Stimulated activated CD4-positive, alpha-beta T cell treated with anti-CD3 and anti-CD28 coated beads, TNF-alpha, amount 100 ng/mL, for 4 hours (primary cell): Measurements from ENCODE around the gene BAMBI.
"Not testable (repeated sequence)": the region's sequence is repeated elsewhere in the genome, so short reads cannot be mapped to it uniquely, and the experiment has no call there.

Experiments
- DNase-seq, 3 experiments: peaks; one replicate each; pipeline ENCODE4 v3.0.0-alpha.2; 2020; ENCODE audit warnings: low read depth in 3 of 3

Gene BAMBI, protein sequence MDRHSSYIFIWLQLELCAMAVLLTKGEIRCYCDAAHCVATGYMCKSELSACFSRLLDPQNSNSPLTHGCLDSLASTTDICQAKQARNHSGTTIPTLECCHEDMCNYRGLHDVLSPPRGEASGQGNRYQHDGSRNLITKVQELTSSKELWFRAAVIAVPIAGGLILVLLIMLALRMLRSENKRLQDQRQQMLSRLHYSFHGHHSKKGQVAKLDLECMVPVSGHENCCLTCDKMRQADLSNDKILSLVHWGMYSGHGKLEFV

DNA sequence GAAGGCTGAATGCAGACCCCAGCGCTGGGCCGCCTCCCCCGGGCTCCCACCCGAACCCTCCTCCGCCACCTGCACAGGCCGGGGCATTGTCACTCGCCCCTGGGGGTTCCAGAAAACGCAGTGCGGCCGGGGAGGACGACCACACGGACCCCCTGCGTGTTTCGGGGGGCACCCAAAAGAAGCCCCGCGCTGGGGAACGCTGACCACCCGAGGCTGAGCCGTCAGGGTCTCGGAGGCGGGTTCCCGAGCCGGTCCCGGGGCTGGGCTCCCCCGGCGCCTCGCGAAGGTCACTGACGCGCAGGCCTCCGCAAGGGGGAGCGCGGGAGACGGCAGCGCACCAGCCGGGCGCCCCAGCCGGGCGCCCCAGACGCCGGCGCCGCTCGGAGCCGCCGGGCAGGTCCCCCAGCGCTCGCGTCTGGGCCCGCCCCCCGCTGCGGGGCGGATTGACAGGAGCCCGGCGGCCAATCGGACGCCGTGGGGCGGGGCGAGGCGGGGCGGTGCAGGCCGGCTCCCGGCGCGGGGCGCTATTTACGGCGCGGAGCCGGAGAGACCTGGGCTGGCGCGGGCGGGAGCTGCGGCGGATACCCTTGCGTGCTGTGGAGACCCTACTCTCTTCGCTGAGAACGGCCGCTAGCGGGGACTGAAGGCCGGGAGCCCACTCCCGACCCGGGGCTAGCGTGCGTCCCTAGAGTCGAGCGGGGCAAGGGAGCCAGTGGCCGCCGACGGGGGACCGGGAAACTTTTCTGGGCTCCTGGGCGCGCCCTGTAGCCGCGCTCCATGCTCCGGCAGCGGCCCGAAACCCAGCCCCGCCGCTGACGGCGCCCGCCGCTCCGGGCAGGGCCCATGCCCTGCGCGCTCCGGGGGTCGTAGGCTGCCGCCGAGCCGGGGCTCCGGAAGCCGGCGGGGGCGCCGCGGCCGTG, at the start of gene BAMBI:
Gene BAMBI (plus strand): TSS at position 554 of the 920 bp plus-strand sequence. CDS start 377 bp downstream, outside the sequence.
- DNase-seq = peak; percentile 75 to 82 (median 82)

DNA sequence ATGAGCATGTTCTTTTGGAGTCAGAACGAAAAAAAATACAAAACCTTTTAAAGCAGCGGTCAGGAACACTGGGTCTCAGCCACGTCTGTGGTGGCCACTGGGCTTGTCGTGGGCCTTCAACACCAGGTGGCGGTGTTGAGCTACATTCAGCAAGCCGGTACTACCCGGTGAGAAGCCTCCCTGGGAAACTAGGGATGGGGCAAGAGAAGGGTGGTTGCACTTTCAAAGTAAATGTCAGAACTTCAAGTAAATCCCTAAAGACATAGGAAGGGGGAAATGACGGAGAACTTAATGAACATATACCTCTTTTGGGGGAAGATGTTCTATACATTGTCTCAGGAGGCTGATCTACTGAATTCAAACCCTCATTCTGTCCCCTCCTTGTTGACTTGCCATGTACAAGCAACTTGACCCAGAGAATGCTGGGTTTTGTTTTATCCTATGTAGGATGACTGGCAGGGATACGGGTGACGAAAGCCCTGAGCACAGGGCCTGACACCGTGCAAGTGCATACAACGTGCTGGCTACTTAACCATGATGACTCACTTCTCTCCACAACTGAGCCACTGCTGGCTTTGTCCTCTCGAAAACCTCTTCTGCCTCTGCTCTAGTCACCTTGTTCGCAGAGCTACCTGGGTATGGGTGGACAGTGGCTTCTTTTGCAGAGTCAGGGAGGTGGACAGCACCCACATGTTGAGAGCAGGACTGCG, 49.0 kb upstream of the BAMBI start:
- peak; percentile 26 to 29 (median 27) for DNase-seq

DNA sequence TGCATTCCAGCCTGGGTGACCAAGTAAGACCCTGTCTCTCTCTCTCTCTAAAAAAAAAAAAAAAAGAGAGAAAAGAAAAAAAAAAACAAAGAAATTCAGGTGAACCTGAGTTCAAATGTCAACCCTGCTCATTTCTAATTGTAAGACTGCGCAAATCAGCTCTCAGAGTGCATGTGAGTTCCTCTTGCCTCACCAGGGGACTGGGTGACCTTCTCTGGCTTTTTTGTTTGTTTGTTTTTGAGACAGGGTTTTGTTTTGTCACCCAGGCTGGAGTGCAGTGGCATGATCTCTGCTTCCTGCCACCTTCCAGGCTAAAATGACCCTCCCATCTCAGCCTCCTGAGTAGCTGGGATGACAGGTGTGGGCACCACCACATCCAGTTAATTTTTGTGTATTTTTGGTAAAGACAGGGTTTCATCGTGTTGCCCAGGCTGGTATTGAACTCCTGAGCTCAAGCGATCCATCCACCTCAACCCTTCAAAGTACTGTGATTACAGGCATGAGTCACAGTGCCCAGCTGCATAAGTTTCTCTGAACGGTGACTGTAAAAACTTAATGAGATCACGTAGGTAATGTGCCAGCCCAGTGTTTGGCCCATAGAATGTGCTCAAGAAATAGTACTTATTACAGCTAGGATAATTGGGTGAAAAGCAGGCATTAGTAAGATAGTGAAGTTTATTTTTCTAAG, 45.3 kb upstream of the BAMBI start:
- DNase-seq = no peak

DNA sequence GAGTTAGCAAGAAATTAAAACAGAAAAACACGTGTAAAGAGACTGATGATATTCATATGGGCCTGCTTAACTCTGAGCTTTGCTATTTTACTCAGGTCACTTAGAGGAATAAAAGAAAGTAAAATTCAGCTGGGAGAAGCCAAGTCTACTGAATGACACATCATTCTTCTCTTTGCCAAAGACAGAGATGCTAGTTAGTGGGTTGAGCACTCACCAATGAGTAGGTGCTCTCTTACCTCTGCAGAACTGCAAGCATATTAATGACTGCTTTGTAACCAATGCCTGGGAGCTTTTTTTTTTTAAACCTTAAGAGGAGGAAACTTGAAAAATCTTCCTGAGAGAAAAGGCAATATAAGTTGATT, 44.8 kb upstream of the BAMBI start:
- DNase-seq = no peak

DNA sequence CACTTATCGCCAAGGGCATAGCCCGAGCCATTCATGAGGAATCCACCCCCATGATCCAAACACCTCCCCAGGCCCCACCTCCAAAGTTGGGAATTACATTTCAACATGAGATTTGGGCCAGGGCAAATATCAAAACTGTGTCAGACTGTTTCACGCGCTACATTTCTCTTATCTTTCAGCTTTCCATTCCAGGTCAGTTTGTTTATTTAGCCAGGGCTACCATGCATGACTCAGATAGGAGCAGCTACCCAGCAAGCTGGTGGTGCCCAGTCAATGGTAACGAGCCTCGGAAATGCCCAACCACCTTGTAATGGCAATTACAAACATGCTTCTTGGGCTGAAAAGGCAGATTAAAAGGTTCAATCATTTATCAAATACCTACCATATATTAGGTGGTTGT, 43.6 kb upstream of the BAMBI start:
- DNase-seq = no peak

DNA sequence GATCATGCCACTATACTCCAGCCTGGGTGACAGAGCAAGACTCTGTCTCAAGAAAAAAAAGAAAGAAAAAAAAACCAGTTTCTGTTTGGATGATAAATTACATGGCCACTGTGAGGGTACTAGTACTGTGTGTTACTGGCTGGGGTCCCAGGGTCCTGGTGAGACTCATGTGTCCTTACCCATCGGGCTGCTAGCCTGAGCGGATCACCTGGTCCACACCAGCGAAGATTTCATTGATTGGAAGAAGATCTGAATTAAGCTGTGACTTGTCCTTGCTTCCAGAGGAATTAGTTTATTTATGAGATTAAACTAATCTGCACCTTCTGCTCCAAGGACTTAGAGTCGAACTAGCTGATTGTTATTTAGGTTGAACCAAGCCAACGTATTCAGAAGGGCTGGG, 40.0 kb upstream of the BAMBI start:
- no peak for DNase-seq

DNA sequence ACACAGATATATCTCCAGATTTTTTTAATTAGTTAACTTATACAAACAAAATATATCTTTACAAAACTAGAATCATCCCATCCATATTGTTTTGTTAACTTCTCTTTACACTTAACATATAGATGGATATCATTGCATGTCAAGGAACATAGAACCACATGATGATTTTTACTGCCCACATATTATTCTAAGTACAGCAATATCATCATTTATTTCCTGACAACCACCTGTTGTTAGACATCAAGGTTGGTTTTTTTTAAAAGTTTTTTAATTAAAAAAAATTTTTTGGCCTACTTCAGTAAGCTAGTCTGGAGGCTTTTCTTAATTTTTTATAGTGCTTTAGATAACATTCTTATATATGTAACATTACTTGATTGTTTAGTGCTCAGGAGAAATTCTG, 38.9 kb upstream of the BAMBI start:
- no peak for DNase-seq

DNA sequence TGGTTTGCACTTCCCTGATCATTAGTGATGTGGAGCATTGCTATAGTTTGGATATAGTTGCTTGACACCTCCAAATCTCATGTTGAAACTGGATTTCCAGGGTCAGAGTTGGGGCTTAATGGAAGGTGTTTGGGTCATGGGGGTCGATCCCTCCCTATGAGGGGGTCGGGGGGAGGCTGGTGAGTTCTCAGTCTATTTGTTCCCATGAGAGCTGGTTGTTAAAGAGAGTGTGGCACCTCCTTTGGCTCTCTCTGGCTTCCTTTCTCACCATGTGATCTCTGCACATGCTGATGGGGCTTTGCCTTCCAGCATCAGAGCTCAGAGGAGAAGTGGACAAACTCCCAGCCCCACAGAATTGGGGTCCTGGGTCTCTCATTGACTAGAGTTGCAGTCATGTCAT, 36.8 kb upstream of the BAMBI start:
- no peak for DNase-seq

DNA sequence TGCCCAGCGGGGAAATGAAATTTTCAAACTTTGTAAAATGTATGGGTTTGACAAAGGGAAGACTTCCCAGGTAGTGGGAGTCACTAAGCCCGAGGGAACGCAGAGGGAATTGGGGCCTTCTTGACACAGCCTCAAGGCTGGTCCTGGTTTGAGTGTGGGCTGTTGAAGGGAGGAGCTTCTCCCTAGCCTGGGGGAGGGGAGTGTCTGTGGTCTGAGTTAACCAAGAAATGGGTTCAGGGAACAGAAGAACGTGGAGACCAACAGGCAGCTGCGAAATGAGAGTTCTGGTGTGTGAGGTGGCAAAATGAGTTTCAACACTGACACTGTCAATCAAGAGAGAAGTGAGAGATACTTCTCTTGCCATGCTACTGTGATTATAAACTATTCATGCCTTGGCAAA, 32.7 kb upstream of the BAMBI start:
- DNase-seq = no peak

DNA sequence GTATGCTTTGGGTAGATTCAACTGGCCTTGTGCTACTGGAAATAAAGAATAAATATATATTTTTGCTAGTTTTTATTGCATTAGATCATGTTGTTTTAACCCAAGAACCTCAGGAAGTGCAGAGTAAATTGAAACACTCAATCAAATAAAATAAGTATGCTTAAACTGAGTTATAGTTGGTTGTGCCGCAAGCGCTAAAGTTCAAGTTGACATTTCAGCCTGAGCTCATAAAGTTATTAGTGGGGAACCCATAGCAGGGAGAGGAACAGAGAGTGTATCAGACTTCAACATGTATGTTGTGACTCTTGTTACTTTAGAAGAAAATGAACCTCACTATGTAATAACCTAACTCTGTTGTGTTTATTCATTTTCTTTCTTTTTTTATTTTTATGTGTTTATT, 25.2 kb upstream of the BAMBI start:
- no peak for DNase-seq

DNA sequence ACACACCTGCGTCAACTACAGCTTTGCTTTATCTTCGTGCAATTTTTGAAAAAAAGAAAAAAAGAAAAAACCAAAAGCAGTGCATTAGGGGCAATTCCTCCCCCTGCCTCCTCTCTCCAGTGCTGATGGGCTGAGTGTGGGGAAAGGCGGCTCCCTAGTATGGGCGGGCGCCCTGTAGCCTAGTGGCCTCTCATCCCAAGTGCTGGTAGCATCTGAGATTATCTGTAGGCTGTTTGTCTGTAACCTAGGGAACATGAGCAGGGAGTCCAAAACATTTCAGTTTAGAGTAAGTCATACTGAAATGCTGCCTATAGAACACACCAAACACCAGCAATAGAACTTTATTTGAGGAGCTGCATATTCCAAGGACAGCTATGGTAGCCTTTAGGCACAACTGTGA, 24.6 kb upstream of the BAMBI start:
- no peak for DNase-seq

DNA sequence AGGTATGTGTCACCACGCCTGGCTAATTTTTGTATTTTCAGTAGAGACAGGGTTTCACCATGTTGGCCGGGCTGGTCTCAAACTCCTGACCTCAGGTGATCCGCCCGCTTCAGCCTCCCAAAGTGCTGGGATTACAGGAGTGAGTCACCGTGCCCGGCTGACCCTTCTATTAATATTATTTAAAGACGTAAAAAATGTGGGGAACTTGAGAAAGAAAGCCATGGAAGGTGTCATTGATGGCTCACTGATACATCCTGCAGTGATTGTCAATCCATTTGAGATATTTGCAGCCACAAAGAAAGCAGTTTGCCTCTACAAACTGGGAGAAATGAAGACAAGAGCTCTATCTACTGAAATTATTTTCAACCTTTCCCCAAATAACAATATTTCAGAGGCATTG, 18.5 kb upstream of the BAMBI start:
- DNase-seq = not testable (repeated sequence)

DNA sequence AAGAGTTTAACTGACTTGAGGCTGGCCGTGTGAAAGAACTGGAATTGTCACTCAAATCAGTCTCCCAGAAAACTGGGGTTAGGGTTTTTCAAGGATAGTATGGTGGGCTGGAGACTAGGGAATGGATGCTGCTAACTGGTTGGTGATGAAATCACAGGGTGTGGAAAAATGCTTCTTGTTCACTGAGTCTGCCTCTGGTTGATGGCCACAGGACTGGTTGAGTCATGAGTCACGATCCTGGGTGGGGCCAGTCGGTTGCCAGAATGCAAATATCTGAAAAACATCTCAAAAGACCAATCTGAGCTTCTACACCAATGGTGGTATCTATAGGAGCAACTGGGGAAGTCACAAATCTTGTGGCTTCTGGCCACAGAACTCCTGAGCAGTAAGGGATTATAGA, 16.3 kb upstream of the BAMBI start:
- no peak for DNase-seq

DNA sequence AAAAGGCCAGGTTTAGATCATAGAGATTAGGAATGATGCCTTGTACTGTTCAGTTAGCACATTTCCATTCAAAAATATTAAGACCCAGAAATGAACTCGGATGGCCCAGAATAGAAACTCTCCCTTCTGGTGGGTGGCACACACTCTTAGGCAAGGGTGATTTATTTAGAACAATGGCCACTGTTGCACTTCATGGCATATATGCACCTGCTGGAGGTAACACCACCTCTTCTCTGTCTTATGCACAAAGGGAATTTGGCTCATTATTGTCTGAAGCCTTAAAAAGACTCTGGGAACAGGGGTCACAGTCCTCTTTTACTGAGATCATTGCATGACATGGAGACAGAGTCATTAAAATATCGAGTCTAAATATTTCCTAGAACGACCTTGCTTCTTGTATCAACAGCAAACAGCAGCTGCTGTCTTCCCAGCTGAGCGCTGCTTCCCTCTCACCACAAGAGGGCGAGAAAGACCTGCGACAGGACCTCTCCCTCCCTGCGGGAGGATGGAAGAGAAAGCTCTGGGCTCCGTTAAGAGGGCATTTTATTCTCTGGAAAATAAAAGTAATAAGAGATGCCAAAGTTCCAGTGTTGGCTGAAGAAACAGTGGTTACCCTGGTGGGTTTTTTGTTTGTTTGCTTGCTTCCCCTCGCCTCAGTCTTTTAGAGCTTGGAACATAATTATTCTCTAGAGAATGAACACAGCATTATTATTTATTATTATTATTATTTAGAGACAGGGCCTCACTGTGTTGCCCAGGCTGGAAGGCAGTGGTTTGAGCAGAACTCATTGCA, 13.5 kb upstream of the BAMBI start:
- peak; percentile 23 to 43 (median 39) for DNase-seq

DNA sequence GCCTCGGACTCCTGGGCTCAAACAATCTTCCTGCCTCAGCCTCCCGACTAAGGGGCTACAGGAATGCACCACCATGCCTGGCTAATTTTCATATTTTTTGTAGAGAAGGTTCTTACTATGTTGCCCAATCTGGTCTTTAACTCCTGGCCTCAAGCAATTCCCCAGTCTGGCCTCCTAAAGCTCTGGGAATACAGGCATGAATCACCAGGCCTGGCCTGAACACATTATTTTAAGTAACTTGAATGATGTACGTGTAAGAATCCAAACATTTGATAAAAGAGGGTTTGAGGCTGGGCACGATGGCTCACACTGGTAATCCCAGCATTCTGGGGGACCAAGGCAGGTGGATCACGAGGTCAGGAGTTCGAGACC, 13.0 kb upstream of the BAMBI start:
- no peak for DNase-seq

DNA sequence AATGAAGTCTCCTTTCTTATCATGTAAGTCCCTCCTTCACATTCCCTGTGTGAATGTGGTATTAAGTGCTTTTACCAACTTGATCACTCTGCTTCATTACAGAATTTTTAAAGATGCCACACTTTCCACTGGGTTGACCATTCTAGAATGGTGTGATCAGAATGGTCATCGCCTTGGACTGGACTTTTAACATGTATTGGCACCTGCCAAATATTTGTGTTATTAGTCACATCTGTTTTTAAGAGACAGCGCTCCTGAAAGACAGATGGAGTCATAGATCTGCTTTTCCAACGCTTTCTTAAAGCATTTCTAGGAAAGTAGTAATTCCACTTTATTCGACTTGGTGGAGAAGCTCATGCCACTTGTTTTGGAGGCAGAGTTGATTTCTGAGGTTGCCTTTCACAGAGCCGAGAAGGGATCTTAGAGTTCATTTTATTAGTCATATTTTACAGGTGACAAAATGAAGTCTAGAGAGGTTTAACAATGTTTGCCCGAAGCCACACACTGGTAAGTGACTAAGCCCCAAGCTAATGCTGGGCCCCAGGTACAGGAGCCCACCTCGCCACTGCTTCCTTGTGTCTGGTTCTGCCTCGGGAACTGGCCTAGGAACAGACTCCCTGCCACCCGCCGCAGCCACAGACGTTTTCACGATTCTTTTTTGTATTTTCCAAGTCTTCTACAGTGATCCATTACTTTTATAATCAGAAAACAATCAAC, 10.4 kb upstream of the BAMBI start:
- DNase-seq = no peak

DNA sequence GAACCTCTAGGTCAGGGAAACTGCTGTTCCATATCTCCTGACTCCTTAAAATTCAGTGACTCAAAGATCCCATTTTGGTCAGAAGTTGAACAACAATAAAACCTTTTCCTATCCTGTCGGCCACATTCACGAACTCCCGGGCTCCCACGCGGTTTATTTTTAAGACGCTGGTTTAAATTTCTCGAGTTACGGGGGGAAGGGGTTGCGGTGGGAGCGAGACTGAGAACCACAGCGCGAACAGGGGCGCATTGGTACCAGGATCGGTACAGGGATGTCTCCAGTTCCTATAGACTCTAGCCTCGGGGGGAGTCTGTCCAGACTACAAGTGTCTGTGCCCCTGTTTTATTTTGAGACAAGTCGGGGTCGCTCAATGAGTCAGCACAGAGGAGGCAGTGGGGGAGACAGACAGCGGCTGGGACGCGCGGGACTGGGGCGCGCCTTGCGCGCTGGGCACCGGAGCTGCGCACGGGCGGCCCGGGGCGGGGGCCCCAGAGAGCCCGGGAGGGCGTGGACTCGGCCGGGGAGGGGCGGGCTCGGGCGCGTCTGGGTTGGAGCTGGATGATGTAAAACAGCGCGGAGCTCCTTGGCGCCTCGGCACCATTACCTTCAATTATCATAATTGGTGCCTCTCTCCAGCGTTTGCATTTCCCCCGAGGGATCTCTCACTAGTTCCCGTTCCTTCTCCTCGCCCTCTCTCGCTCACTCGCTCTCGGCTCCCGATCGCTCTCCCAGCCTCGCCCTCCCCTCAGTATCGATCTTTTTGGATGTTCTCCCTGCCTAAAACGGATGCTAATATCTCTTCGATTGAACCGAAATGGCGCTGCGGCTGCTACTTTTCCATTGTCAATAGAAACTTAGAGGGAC, 8.7 kb upstream of the BAMBI start:
- DNase-seq = no peak

DNA sequence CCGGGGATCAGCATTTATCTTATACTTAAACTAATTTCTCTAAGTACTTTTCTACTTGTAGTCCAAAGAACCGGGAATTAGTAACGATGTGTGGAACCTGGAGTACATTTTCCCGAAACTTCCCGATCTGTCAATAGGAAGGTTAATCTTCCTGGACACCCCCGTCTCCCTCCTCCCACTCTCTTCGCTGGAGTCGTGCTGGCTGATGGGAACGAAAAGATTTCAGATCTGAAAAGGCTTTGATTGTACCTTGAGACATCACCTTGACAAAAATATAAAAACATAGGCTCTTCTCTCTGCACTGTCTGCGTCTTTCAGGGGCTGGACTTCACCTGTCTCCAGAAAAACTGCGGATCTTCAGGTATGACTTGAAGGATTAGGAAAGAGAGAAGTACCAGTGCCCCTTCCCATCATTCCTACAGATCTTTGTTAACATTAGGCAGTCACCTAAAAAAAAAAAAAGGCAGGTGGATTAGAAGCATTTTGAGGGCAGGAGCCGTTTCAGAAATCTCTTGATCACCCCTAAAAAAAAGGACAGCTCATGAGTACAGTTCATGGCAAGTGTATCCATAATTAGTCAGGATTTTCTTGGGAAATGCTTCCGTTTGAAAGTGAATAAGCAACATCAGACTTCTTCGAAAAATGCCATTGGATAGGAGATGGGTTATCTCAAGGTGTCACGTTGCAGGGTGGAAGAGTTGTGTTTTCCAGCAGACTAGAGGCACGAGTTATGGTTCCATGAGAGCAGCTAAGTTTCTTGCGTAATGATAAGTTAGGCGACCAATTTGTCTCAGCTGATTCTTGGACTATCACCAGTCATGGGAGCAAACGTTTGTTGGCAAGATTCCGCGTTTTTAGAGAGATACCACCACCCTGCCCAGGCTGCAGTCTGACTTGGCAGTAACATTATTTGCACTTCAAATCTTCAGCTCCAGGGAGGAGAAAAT, 7.8 kb upstream of the BAMBI start:
- no peak for DNase-seq
